Measurements from ENCODE around the gene ETS2.

DNA sequence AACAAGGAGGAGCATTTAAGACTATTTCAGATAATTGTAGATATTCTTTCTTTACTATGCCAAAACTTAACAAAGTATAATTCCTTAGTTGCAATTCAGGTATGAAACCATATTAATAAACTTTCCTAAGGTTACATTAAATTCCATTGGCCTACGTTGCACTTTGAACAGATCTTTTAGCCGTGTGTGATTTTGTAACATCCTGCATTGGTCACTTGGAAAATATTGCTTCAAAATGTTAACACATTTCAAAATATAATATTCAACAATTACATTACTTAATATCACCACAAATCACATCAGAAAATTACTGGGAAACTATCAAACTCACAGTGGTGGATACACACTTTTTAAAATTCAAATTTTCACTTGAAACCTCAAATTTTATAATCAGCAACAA lies 20.2 kb downstream of the ETS2 start:
- TF ChIP-seq POLR2A (IDR thresholded peaks at IDR 0.05) = no peak
- TF ChIP-seq, protein P1, sequence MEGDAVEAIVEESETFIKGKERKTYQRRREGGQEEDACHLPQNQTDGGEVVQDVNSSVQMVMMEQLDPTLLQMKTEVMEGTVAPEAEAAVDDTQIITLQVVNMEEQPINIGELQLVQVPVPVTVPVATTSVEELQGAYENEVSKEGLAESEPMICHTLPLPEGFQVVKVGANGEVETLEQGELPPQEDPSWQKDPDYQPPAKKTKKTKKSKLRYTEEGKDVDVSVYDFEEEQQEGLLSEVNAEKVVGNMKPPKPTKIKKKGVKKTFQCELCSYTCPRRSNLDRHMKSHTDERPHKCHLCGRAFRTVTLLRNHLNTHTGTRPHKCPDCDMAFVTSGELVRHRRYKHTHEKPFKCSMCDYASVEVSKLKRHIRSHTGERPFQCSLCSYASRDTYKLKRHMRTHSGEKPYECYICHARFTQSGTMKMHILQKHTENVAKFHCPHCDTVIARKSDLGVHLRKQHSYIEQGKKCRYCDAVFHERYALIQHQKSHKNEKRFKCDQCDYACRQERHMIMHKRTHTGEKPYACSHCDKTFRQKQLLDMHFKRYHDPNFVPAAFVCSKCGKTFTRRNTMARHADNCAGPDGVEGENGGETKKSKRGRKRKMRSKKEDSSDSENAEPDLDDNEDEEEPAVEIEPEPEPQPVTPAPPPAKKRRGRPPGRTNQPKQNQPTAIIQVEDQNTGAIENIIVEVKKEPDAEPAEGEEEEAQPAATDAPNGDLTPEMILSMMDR (IDR thresholded peaks at IDR 0.05) = no peak
